HG02885 (cell line): ENCODE measurements around the gene PI16.

ENCODE experiments used
- ATAC-seq: cut with Tn5 transposase; IDR thresholded peaks from one replicate; pipeline ENCODE4 v1.9.1; 2021; ENCODE audit warnings: mild to moderate bottlenecking; ENCODE audit not compliant: unreplicated experiment, poor library complexity

PI16 gene

GRCh38 chr6:37013516-37014491 lies 59.3 kb downstream of the PI16 start:
- no peak for ATAC-seq
